HepG2 (cell line): Measurements from ENCODE around the gene CASKIN2. TPM values are rescaled to one million over a fixed set of nuclear protein-coding genes. Genes with fewer than 3 reads are reported as not detected.

Experiments used
- CENPT ChIP-seq: sonication (generic); formaldehyde crosslinking; IDR thresholded peaks from 2 replicates; pipeline ENCODE4 v1.8.0; 2022; ENCODE audit warnings: low read depth, mild to moderate bottlenecking, moderate library complexity, missing genetic modification reagents
- KLF12 ChIP-seq: sonication (generic); formaldehyde crosslinking; IDR thresholded peaks from 2 replicates; pipeline ENCODE4 v1.4.0; 2020; ENCODE audit warnings: missing genetic modification reagents, borderline replicate concordance
- MATR3 ChIP-seq: sonication (generic); formaldehyde crosslinking; IDR thresholded peaks from 2 replicates; pipeline ENCODE4 v1.4.0; 2020; ENCODE audit warnings: missing genetic modification reagents
- MTA1 ChIP-seq: sonication (generic); formaldehyde crosslinking; IDR thresholded peaks from 2 replicates; pipeline ENCODE4 v1.4.0; 2020; ENCODE audit warnings: missing genetic modification reagents, mild to moderate bottlenecking, borderline replicate concordance
- MXI1 ChIP-seq: IDR thresholded peaks from 3 replicates; pipeline ENCODE4 v1.6.1; 2012; ENCODE audit warnings: low read depth, low read length, inconsistent platforms, borderline replicate concordance
- NR3C1 ChIP-seq: sonication (generic); formaldehyde crosslinking; IDR thresholded peaks from 2 replicates; pipeline ENCODE4 v1.4.0; 2020; ENCODE audit warnings: missing genetic modification reagents
- SSRP1 ChIP-seq: IDR thresholded peaks from 2 replicates; pipeline ENCODE4 v1.6.1; 2016; ENCODE audit warnings: control low read depth
- ZNF256 ChIP-seq: sonication (generic); formaldehyde crosslinking; conservative IDR thresholded peaks from 2 replicates; pipeline ENCODE4 v1.4.0; 2020; ENCODE audit warnings: missing genetic modification reagents
- ZNF446 ChIP-seq: sonication (generic); formaldehyde crosslinking; IDR thresholded peaks from 2 replicates; pipeline ENCODE4 v1.5.0; 2020; ENCODE audit warnings: mild to moderate bottlenecking, missing genetic modification reagents
- ZNF496 ChIP-seq: sonication (generic); formaldehyde crosslinking; IDR thresholded peaks from 2 replicates; pipeline ENCODE4 v1.8.1; 2023; ENCODE audit warnings: mild to moderate bottlenecking, moderate library complexity, missing genetic modification reagents; ENCODE audit not compliant: insufficient replicate concordance
- ZNF788 ChIP-seq: sonication (generic); formaldehyde crosslinking; IDR thresholded peaks from 2 replicates; pipeline ENCODE4 v1.5.0; 2020; ENCODE audit warnings: mild to moderate bottlenecking, missing genetic modification reagents, borderline replicate concordance
- polyA plus RNA-seq, 8 experiments: library from polyadenylated mRNA; depleted of rRNA in 3 of 8; stranded (reverse) in 7 of 8; unstranded in 1 of 8; fragments of >200 nt; fragmentation: Illumina TruSeq in 4 of 8; extraction: Trizol in 4 of 8; gene quantifications; 2 replicates each; pipeline versions ENCODE4 v1.2.1 to v1.2.3, GENCODE V29; 2011 to 2016; ENCODE audit warnings: low read depth in 4 of 8, missing spikeins in 1 of 8, mixed read lengths in 1 of 8; ENCODE audit not compliant: insufficient read depth in 1 of 8
- total RNA-seq, 5 experiments: library from RNA; depleted of rRNA; stranded (reverse); fragments of >200 nt; fragmentation: Illumina TruSeq; extraction: Trizol; gene quantifications; 2 replicates each; pipeline ENCODE4 v1.2.3, GENCODE V29; 2016; ENCODE audit warnings: low read depth in 1 of 5
- TF ChIP-seq, protein P1 (sequence below), 2 experiments: sonication (generic) in 1 of 2; formaldehyde crosslinking in 1 of 2; IDR thresholded peaks; 2 replicates each; pipeline versions ENCODE4 v1.6.1 to v1.9.0; 2014 to 2022; ENCODE audit warnings: antibody characterized with exemption in 1 of 2, borderline replicate concordance in 1 of 2, inconsistent platforms in 1 of 2, low read depth in 1 of 2, missing genetic modification reagents in 1 of 2
- TF ChIP-seq, protein P2 (sequence below): sonication (generic); formaldehyde crosslinking; conservative IDR thresholded peaks from 2 replicates; pipeline ENCODE4 v1.8.0; 2022; ENCODE audit warnings: missing genetic modification reagents
- TF ChIP-seq, protein P3 (sequence below): sonication (generic); formaldehyde crosslinking; IDR thresholded peaks from 2 replicates; pipeline ENCODE4 v1.4.0; 2020; ENCODE audit warnings: missing genetic modification reagents
- TF ChIP-seq, protein P4 (sequence below): IDR thresholded peaks from 2 replicates; pipeline ENCODE4 v1.6.1; 2016; ENCODE audit warnings: mild to moderate bottlenecking
- TF ChIP-seq, protein P5 (sequence below): sonication (generic); formaldehyde crosslinking; IDR thresholded peaks from 2 replicates; pipeline ENCODE4 v1.5.0; 2020; ENCODE audit warnings: missing genetic modification reagents

The CASKIN2 gene
- total and polyA plus RNA-seq, 2 of the 13 experiments (the other 11 are each of a cell fraction or from before 2014, with no cell fraction given), result 5.2 to 7.8 TPM

DNA sequence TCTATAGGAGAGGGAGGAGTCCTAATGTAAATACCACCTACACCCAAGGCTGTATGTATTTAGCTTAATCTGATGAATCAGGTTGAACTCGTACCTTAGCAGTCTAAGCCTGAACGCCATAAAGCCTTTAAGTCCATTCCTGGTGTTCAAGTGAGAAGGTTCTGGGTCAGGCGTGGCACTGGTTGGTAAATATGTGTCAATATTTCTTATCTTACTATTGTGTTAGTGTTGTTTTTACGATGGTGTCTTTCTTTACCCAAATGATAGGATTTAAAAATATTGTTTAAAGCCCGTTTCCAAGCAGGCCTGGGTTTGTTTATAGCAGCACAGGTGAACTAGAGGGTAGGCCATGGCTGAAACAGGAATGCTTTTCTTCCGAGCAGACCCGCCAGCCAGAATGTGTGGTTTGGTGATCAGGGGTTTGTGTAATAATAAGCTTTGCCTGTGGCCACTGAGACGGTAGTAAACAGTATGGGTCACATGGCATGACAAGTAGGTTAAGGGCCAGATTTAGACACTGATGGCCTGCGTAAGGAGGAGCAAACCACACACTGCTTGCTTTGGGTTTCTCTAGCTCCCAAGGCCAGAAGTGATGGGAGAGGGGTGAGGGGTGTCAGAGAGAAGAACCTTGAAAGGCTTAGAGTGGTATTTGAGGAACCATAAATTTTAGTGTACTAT lies 55.6 kb downstream of the CASKIN2 start (continued):
- TF ChIP-seq, protein P1, sequence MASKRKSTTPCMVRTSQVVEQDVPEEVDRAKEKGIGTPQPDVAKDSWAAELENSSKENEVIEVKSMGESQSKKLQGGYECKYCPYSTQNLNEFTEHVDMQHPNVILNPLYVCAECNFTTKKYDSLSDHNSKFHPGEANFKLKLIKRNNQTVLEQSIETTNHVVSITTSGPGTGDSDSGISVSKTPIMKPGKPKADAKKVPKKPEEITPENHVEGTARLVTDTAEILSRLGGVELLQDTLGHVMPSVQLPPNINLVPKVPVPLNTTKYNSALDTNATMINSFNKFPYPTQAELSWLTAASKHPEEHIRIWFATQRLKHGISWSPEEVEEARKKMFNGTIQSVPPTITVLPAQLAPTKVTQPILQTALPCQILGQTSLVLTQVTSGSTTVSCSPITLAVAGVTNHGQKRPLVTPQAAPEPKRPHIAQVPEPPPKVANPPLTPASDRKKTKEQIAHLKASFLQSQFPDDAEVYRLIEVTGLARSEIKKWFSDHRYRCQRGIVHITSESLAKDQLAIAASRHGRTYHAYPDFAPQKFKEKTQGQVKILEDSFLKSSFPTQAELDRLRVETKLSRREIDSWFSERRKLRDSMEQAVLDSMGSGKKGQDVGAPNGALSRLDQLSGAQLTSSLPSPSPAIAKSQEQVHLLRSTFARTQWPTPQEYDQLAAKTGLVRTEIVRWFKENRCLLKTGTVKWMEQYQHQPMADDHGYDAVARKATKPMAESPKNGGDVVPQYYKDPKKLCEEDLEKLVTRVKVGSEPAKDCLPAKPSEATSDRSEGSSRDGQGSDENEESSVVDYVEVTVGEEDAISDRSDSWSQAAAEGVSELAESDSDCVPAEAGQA (IDR thresholded peaks at IDR 0.05; ENCODE audit: low read depth), result no peak; the same call in 1 of the 2 replicates
- TF ChIP-seq, protein P1 (CRISPR knock-in tag; IDR thresholded peaks at IDR 0.05; ENCODE audit: borderline replicate concordance), result no peak
- TF ChIP-seq NR3C1 (CRISPR knock-in tag) (no peak), MXI1 (peak; percentile 89; the same call in 1 of the 3 replicates), CENPT (CRISPR knock-in tag) (no peak), ZNF256 (CRISPR knock-in tag) (no peak), MATR3 (CRISPR knock-in tag) (no peak), KLF12 (peak; percentile 62; the same call in 1 of the 2 replicates), MTA1 (CRISPR knock-in tag) (no peak), ZNF446 (no peak), ZNF496 (no peak), SSRP1 (CRISPR knock-in tag) (peak; percentile 49; the same call in 1 of the 2 replicates), ZNF788 (CRISPR knock-in tag) (peak; percentile 47; the same call in 1 of the 2 replicates)
- TF ChIP-seq, protein P2, sequence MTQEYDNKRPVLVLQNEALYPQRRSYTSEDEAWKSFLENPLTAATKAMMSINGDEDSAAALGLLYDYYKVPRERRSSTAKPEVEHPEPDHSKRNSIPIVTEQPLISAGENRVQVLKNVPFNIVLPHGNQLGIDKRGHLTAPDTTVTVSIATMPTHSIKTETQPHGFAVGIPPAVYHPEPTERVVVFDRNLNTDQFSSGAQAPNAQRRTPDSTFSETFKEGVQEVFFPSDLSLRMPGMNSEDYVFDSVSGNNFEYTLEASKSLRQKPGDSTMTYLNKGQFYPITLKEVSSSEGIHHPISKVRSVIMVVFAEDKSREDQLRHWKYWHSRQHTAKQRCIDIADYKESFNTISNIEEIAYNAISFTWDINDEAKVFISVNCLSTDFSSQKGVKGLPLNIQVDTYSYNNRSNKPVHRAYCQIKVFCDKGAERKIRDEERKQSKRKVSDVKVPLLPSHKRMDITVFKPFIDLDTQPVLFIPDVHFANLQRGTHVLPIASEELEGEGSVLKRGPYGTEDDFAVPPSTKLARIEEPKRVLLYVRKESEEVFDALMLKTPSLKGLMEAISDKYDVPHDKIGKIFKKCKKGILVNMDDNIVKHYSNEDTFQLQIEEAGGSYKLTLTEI (CRISPR knock-in tag), result no peak
- TF ChIP-seq, protein P3, sequence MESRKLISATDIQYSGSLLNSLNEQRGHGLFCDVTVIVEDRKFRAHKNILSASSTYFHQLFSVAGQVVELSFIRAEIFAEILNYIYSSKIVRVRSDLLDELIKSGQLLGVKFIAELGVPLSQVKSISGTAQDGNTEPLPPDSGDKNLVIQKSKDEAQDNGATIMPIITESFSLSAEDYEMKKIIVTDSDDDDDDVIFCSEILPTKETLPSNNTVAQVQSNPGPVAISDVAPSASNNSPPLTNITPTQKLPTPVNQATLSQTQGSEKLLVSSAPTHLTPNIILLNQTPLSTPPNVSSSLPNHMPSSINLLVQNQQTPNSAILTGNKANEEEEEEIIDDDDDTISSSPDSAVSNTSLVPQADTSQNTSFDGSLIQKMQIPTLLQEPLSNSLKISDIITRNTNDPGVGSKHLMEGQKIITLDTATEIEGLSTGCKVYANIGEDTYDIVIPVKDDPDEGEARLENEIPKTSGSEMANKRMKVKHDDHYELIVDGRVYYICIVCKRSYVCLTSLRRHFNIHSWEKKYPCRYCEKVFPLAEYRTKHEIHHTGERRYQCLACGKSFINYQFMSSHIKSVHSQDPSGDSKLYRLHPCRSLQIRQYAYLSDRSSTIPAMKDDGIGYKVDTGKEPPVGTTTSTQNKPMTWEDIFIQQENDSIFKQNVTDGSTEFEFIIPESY (CRISPR knock-in tag), result peak; percentile 55; the same call in 1 of the 2 replicates
- TF ChIP-seq, protein P4, sequence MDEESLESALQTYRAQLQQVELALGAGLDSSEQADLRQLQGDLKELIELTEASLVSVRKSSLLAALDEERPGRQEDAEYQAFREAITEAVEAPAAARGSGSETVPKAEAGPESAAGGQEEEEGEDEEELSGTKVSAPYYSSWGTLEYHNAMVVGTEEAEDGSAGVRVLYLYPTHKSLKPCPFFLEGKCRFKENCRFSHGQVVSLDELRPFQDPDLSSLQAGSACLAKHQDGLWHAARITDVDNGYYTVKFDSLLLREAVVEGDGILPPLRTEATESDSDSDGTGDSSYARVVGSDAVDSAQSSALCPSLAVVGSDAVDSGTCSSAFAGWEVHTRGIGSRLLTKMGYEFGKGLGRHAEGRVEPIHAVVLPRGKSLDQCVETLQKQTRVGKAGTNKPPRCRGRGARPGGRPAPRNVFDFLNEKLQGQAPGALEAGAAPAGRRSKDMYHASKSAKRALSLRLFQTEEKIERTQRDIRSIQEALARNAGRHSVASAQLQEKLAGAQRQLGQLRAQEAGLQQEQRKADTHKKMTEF, result peak; percentile 69
- TF ChIP-seq, protein P5, sequence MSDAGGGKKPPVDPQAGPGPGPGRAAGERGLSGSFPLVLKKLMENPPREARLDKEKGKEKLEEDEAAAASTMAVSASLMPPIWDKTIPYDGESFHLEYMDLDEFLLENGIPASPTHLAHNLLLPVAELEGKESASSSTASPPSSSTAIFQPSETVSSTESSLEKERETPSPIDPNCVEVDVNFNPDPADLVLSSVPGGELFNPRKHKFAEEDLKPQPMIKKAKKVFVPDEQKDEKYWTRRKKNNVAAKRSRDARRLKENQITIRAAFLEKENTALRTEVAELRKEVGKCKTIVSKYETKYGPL (CRISPR knock-in tag), result no peak
